Measurements from ENCODE around the gene CLMN. TPM values are rescaled to one million over a fixed set of nuclear protein-coding genes. Genes with fewer than 3 reads are reported as not detected.

The CLMN gene
- total and polyA plus RNA-seq, 8 donors, result 5.3 to 42.9 (median 20.1) TPM

- WGBS, 5 donors, result 81 to 93% (median 91%) methylated on average over 7 of the region's 7 CpGs
- intact Hi-C loops (cut with DNase I; ENCODE audit: low total_unique reads), result no loop called here
- H3K27me3 ChIP-seq, result no peaks in the 10 kb centered on the region
- DNase-seq, result no peak
- no peak overlapping the region for H3K27ac ChIP-seq
- no peak overlapping the region for H3K4me3 ChIP-seq
- TF ChIP-seq CTCF (IDR thresholded peaks at IDR 0.05) (no peak), POLR2AphosphoS5 (IDR thresholded peaks at IDR 0.05) (no peak), POLR2A (IDR thresholded peaks at IDR 0.05) (no peak), EP300 (IDR thresholded peaks at IDR 0.05) (no peak)
- peaks cover 22 to 36% (median 30%) of the 10 kb centered on the region in 4 donors for H3K4me1 ChIP-seq
- no peaks in the 10 kb centered on the region for H3K36me3 ChIP-seq
- no peaks in the 10 kb centered on the region for H3K9me3 ChIP-seq
Observed at GRCh38 chr14:95305145-95305544, 14.6 kb downstream of the CLMN start.

- peaks cover 20 to 36% (median 29%) of the 10 kb centered on the region in 4 donors for H3K4me1 ChIP-seq
- WGBS, 5 donors, result 49 to 80% (median 67%) methylated on average over 3 of the region's 3 CpGs
Observed at GRCh38 chr14:95304342-95304741, 15.4 kb downstream of the CLMN start.

GRCh38 chr14:95303552-95303951 is 16.2 kb downstream of the CLMN start:
- Histone ChIP-seq H3K4me3 (no peak overlapping the region), H3K27me3 (no peaks in the 10 kb centered on the region), H3K36me3 (no peaks in the 10 kb centered on the region), H3K4me1 (peaks cover 17 to 36% (median 25%) of the 10 kb centered on the region in 4 donors), H3K9me3 (no peaks in the 10 kb centered on the region), H3K27ac (no peak overlapping the region)
- no peak for DNase-seq
- WGBS, 5 donors, result 75 to 88% (median 84%) methylated on average over 4 of the region's 4 CpGs
- intact Hi-C loops (cut with DNase I; ENCODE audit: low total_unique reads), result no loop called here
- TF ChIP-seq EP300 (IDR thresholded peaks at IDR 0.05), result no peak
- TF ChIP-seq CTCF (IDR thresholded peaks at IDR 0.05), result no peak
- TF ChIP-seq POLR2A (IDR thresholded peaks at IDR 0.05), result no peak
- TF ChIP-seq POLR2AphosphoS5 (IDR thresholded peaks at IDR 0.05), result no peak

More at GRCh38 chr14:95304342-95304741, 15.4 kb downstream of the CLMN start:
- Histone ChIP-seq H3K4me3 (no peak overlapping the region), H3K9me3 (no peaks in the 10 kb centered on the region), H3K27ac (no peak overlapping the region), H3K27me3 (no peaks in the 10 kb centered on the region), H3K36me3 (no peaks in the 10 kb centered on the region)
- no peak for TF ChIP-seq POLR2AphosphoS5 (IDR thresholded peaks at IDR 0.05)
- no peak for TF ChIP-seq POLR2A (IDR thresholded peaks at IDR 0.05)
- no peak for TF ChIP-seq EP300 (IDR thresholded peaks at IDR 0.05)
- no peak for TF ChIP-seq CTCF (IDR thresholded peaks at IDR 0.05)
- no peak for DNase-seq
- intact Hi-C loops (cut with DNase I; ENCODE audit: low total_unique reads), result no loop called here

DNA sequence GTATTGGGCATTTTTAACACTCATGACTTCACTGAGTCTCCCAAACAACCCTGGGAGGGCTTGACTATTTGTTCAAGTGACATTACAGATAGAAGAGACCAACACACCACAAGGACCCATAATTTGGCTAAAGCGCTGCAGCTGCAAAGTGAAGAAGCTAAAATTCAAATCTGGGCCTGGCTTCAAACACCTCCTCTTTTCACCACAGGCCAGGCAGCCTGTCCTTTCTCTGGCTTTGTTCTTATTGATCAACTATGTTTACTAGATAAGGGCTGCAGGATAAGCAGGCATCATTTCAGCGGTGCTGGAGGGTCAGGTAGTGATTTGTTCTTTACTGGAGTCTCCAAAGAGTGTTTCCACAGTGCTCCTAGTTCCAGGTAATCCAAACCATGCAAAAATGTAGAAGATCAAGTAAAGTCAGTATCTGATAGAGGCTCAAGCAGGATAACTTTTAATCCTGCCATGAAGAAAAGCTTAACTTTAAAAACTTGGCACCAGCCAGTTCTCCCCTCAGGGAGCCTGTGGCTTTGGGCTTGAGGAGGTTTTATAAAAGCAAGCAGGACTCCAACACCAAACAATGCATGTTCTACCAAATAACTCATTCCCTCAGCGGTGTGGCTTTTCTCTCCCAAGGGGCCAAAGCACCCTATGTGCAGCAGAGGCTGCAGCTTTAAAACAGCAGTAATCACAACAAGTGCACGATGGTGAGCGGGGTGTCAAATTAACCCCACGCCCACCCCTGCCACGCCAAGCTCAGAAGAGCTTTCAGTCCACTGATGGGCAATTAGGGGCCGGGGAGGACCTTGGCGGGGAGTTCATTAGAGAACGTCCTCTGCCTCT is 16.8 kb downstream of the CLMN start:
- no peaks in the 10 kb centered on the region for H3K27me3 ChIP-seq
- H3K27ac ChIP-seq, result no peak overlapping the region
- DNase-seq, result no peak
- peaks cover 17 to 33% (median 22%) of the 10 kb centered on the region in 4 donors for H3K4me1 ChIP-seq
- TF ChIP-seq POLR2A (IDR thresholded peaks at IDR 0.05) (no peak), CTCF (IDR thresholded peaks at IDR 0.05) (no peak), POLR2AphosphoS5 (IDR thresholded peaks at IDR 0.05) (no peak), EP300 (IDR thresholded peaks at IDR 0.05) (no peak)
- no peak overlapping the region for H3K4me3 ChIP-seq
- 66 to 74% (median 72%) methylated on average over 6 to 10 of the region's 10 CpGs for WGBS, 5 donors
- H3K36me3 ChIP-seq, result no peaks in the 10 kb centered on the region
- H3K9me3 ChIP-seq, result no peaks in the 10 kb centered on the region
- intact Hi-C loops (cut with DNase I; ENCODE audit: low total_unique reads), result no loop called here
